Loucy (cell line): ENCODE data around the gene PCDHGA9.
"Not testable (repeated sequence)": the region's sequence is repeated elsewhere in the genome, so short reads cannot be mapped to it uniquely, and the experiment has no call there.

Source experiments
- H2AFZ ChIP-seq: fragments of 200-600 bp; sonication (generic); 2 replicates; pipeline ENCODE4 v1.6.0; 2016; ENCODE audit warnings: antibody characterized with exemption, mild to moderate bottlenecking, low read length, moderate library complexity
- H3F3A ChIP-seq: fragments of 200-600 bp; 2 replicates; pipeline ENCODE4 v1.6.0; 2016; ENCODE audit warnings: antibody characterized with exemption, low read depth, mild to moderate bottlenecking
- H3K27me3 ChIP-seq: fragments of 200-600 bp; sonication (generic); 2 replicates; pipeline ENCODE4 v1.6.1; 2014; ENCODE audit warnings: low read length, mild to moderate bottlenecking; ENCODE audit not compliant: insufficient read depth, poor library complexity, severe bottlenecking
- H3K36me3 ChIP-seq: fragments of 200-600 bp; sonication (generic); 2 replicates; pipeline ENCODE4 v1.6.1; 2016; ENCODE audit warnings: low read length; ENCODE audit not compliant: insufficient read depth
- H3K4me1 ChIP-seq: fragments of 200-600 bp; sonication (generic); 2 replicates; pipeline ENCODE4 v1.5.1; 2014; ENCODE audit warnings: low read length, mild to moderate bottlenecking; ENCODE audit not compliant: insufficient read depth, poor library complexity, severe bottlenecking
- H3K4me2 ChIP-seq: fragments of 200-600 bp; sonication (generic); 2 replicates; pipeline ENCODE4 v1.6.0; 2014; ENCODE audit warnings: antibody characterized with exemption, low read length, low read depth, mild to moderate bottlenecking; ENCODE audit not compliant: poor library complexity, severe bottlenecking
- H3K4me3 ChIP-seq: fragments of 200-600 bp; sonication (generic); 2 replicates; pipeline ENCODE4 v1.5.1; 2014; ENCODE audit warnings: low read length, mild to moderate bottlenecking, mixed read lengths; ENCODE audit not compliant: poor library complexity, severe bottlenecking
- H3K79me2 ChIP-seq: fragments of 200-600 bp; sonication (generic); 2 replicates; pipeline ENCODE4 v1.6.1; 2014; ENCODE audit warnings: low read length; ENCODE audit not compliant: insufficient read depth
- H3K9ac ChIP-seq: fragments of 200-600 bp; sonication (generic); 2 replicates; pipeline ENCODE4 v1.6.0; 2014; ENCODE audit warnings: mild to moderate bottlenecking, low read depth, low read length, moderate library complexity; ENCODE audit not compliant: poor library complexity, severe bottlenecking
- H3K9me2 ChIP-seq: fragments of 200-600 bp; sonication (generic); replicated peaks from 2 replicates; pipeline ENCODE4 v1.6.1; 2016; ENCODE audit warnings: low read depth, low read length, mixed read lengths
- H3K9me3 ChIP-seq: fragments of 200-600 bp; sonication (generic); 2 replicates; pipeline ENCODE4 v1.6.1; 2014; ENCODE audit warnings: mild to moderate bottlenecking, antibody characterized with exemption, low read length, low read depth; ENCODE audit not compliant: insufficient read depth
- H4K20me1 ChIP-seq: fragments of 200-600 bp; sonication (generic); 2 replicates; pipeline ENCODE4 v1.6.0; 2014; ENCODE audit warnings: antibody characterized with exemption, low read length, mild to moderate bottlenecking; ENCODE audit not compliant: insufficient read depth, poor library complexity, severe bottlenecking
- EZH2phosphoT487 ChIP-seq: fragments of 200-600 bp; IDR thresholded peaks from 2 replicates; pipeline ENCODE4 v1.6.1; 2018; ENCODE audit warnings: antibody characterized with exemption, mild to moderate bottlenecking, moderate library complexity, borderline replicate concordance
- TF ChIP-seq, protein P1 (sequence below): fragments of 200-600 bp; sonication (generic); conservative IDR thresholded peaks from 2 replicates; pipeline ENCODE4 v1.5.1; 2014; ENCODE audit warnings: mild to moderate bottlenecking, antibody characterized with exemption, low read length

Gene PCDHGA9

DNA sequence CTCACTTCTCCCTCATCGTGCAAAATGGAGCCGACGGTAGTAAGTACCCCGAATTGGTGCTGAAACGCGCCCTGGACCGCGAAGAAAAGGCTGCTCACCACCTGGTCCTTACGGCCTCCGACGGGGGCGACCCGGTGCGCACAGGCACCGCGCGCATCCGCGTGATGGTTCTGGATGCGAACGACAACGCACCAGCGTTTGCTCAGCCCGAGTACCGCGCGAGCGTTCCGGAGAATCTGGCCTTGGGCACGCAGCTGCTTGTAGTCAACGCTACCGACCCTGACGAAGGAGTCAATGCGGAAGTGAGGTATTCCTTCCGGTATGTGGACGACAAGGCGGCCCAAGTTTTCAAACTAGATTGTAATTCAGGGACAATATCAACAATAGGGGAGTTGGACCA is 28.7 kb downstream of the PCDHGA9 start:
- H3K79me2 ChIP-seq = no peaks in the 10 kb centered on the region
- no peaks in the 10 kb centered on the region for H3F3A ChIP-seq
- H3K36me3 ChIP-seq = no peaks in the 10 kb centered on the region
- no peaks in the 10 kb centered on the region for H3K9me3 ChIP-seq
- no peaks in the 10 kb centered on the region for H4K20me1 ChIP-seq
- no peak for TF ChIP-seq EZH2phosphoT487
- TF ChIP-seq, protein P1, sequence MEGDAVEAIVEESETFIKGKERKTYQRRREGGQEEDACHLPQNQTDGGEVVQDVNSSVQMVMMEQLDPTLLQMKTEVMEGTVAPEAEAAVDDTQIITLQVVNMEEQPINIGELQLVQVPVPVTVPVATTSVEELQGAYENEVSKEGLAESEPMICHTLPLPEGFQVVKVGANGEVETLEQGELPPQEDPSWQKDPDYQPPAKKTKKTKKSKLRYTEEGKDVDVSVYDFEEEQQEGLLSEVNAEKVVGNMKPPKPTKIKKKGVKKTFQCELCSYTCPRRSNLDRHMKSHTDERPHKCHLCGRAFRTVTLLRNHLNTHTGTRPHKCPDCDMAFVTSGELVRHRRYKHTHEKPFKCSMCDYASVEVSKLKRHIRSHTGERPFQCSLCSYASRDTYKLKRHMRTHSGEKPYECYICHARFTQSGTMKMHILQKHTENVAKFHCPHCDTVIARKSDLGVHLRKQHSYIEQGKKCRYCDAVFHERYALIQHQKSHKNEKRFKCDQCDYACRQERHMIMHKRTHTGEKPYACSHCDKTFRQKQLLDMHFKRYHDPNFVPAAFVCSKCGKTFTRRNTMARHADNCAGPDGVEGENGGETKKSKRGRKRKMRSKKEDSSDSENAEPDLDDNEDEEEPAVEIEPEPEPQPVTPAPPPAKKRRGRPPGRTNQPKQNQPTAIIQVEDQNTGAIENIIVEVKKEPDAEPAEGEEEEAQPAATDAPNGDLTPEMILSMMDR = no peak
- H3K27me3 ChIP-seq = no peaks in the 10 kb centered on the region
- no peak overlapping the region for H3K9ac ChIP-seq
- H2AFZ ChIP-seq = no peak overlapping the region
- H3K4me1 ChIP-seq = no peaks in the 10 kb centered on the region
- no peak overlapping the region for H3K4me2 ChIP-seq
- H3K9me2 ChIP-seq = no peaks in the 10 kb centered on the region
- H3K4me3 ChIP-seq = no peak overlapping the region

DNA sequence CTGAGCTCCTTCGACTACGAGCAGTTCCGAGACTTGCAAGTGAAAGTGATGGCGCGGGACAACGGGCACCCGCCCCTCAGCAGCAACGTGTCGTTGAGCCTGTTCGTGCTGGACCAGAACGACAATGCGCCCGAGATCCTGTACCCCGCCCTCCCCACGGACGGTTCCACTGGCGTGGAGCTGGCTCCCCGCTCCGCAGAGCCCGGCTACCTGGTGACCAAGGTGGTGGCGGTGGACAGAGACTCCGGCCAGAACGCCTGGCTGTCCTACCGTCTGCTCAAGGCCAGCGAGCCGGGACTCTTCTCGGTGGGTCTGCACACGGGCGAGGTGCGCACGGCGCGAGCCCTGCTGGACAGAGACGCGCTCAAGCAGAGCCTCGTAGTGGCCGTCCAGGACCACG is 29.7 kb downstream of the PCDHGA9 start:
- H3K4me3 ChIP-seq, H3K79me2 ChIP-seq, H3K36me3 ChIP-seq, H3K9me3 ChIP-seq, H3K4me1 ChIP-seq, H3K9ac ChIP-seq, H3K4me2 ChIP-seq, H4K20me1 ChIP-seq, H3K27me3 ChIP-seq, H2AFZ ChIP-seq, H3K9me2 ChIP-seq, H3F3A ChIP-seq: not testable (repeated sequence)

DNA sequence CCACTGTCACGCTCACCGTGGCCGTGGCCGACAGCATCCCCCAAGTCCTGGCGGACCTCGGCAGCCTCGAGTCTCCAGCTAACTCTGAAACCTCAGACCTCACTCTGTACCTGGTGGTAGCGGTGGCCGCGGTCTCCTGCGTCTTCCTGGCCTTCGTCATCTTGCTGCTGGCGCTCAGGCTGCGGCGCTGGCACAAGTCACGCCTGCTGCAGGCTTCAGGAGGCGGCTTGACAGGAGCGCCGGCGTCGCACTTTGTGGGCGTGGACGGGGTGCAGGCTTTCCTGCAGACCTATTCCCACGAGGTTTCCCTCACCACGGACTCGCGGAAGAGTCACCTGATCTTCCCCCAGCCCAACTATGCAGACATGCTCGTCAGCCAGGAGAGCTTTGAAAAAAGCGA is 30.1 kb downstream of the PCDHGA9 start:
- not testable (repeated sequence) for H4K20me1 ChIP-seq, H3K79me2 ChIP-seq, H3K9ac ChIP-seq, H3K9me2 ChIP-seq, H3K4me2 ChIP-seq, H3K4me3 ChIP-seq, H3K36me3 ChIP-seq, H3K9me3 ChIP-seq, H3F3A ChIP-seq, H3K4me1 ChIP-seq, H2AFZ ChIP-seq, H3K27me3 ChIP-seq

DNA sequence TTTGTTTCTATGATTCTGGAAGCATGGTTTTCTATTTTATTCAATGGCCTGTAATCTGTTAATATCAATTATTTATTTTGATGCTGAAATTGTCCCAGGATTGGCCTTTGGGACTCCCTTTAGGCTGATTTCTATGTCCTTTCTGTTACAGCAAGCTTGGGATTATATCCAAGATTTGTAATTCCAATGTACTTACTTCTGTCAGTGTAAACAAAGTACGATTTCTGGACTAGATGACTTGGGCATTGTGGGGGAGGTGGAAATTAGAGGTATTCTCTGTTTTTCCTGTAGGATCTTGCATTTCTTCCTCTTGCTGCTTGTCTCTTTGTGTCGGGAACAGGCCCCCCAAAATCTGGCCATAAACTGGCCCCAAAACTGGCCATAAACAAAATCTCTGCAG is 31.4 kb downstream of the PCDHGA9 start:
- no peaks in the 10 kb centered on the region for H3K9me2 ChIP-seq

More for the DNA sequence above, 31.4 kb downstream of the PCDHGA9 start:
- no peaks in the 10 kb centered on the region for H3K27me3 ChIP-seq
- no peaks in the 10 kb centered on the region for H3K4me1 ChIP-seq
- H3K4me2 ChIP-seq = no peak overlapping the region
- no peaks in the 10 kb centered on the region for H3F3A ChIP-seq
- H2AFZ ChIP-seq = no peak overlapping the region
- H3K36me3 ChIP-seq = no peaks in the 10 kb centered on the region
- H3K9me3 ChIP-seq = no peaks in the 10 kb centered on the region
- no peak overlapping the region for H3K9ac ChIP-seq
- H4K20me1 ChIP-seq = no peaks in the 10 kb centered on the region
- no peak overlapping the region for H3K4me3 ChIP-seq
- TF ChIP-seq, protein P1 = no peak
- no peak for TF ChIP-seq EZH2phosphoT487
- no peaks in the 10 kb centered on the region for H3K79me2 ChIP-seq
